COLO829 (cell line): ENCODE measurements around the gene ZNF8.
"Not testable (repeated sequence)": the region's sequence is repeated elsewhere in the genome, so short reads cannot be mapped to it uniquely, and the experiment has no call there.

Experiments
- DNase-seq: peaks from one replicate; pipeline ENCODE4 v3.0.0; 2012; ENCODE audit warnings: low spot score

Gene ZNF8

GRCh38 chr19:58336216-58336615 lies 57.5 kb downstream of the ZNF8 start:
- DNase-seq, result no peak

- DNase-seq, result no peak
Observed at GRCh38 chr19:58336820-58337219, 58.1 kb downstream of the ZNF8 start.

GRCh38 chr19:58338336-58338735 lies 59.6 kb downstream of the ZNF8 start:
- no peak for DNase-seq

GRCh38 chr19:58338825-58339558 lies 60.2 kb downstream of the ZNF8 start:
- no peak for DNase-seq

- DNase-seq, result no peak
Observed at GRCh38 chr19:58345558-58345957, 66.8 kb downstream of the ZNF8 start.

GRCh38 chr19:58346961-58347929 lies 68.5 kb downstream of the ZNF8 start:
- peak; percentile 63 for DNase-seq

GRCh38 chr19:58348080-58348479 lies 69.3 kb downstream of the ZNF8 start:
- DNase-seq, result not testable (repeated sequence)

- DNase-seq, result no peak
Observed at GRCh38 chr19:58349590-58349989, 70.8 kb downstream of the ZNF8 start.

- no peak for DNase-seq
Observed at GRCh38 chr19:58350001-58350861, 71.5 kb downstream of the ZNF8 start.

- no peak for DNase-seq
Observed at GRCh38 chr19:58350871-58351557, 72.3 kb downstream of the ZNF8 start.

GRCh38 chr19:58351558-58351878 lies 72.8 kb downstream of the ZNF8 start:
- DNase-seq, result no peak

- DNase-seq, result no peak
Observed at GRCh38 chr19:58351990-58352755, 73.4 kb downstream of the ZNF8 start.
